ENCODE measurements around the gene DYNC2I2. TPM values are rescaled to one million over a fixed set of nuclear protein-coding genes. Genes with fewer than 3 reads are reported as not detected.

The DYNC2I2 gene
- total and polyA plus RNA-seq, 2 experiments from 2014 or later = 48.7 to 78.3 TPM

- TF ChIP-seq ZNF462 (CRISPR knock-in tag; IDR thresholded peaks at IDR 0.05) = no peak
- TF ChIP-seq EZH2phosphoT487 (IDR thresholded peaks at IDR 0.05; ENCODE audit: unreplicated experiment) = no peak
- no peak for TF ChIP-seq CTCF (conservative IDR thresholded peaks at IDR 0.05; ENCODE audit: low read depth in 2 of 2)
- no peak for TF ChIP-seq EZH2 (IDR thresholded peaks at IDR 0.05; ENCODE audit: low read depth, unreplicated experiment)
- TF ChIP-seq POLR2AphosphoS5 (IDR thresholded peaks at IDR 0.05; ENCODE audit: low read depth) = no peak
- no peak for TF ChIP-seq CREB1 (CRISPR knock-in tag; IDR thresholded peaks at IDR 0.05; ENCODE audit: low read depth)
- TF ChIP-seq ZNF331 (CRISPR knock-in tag; IDR thresholded peaks at IDR 0.05; ENCODE audit: low read depth) = no peak
- TF ChIP-seq ETS1 (IDR thresholded peaks at IDR 0.05) = no peak
- TF ChIP-seq NANOG (IDR thresholded peaks at IDR 0.05; ENCODE audit: borderline replicate concordance) = no peak
- TF ChIP-seq ZNF114 (CRISPR knock-in tag; IDR thresholded peaks at IDR 0.05) = no peak
- TF ChIP-seq STAT1 (IDR thresholded peaks at IDR 0.05; ENCODE audit: unreplicated experiment) = no peak
- TF ChIP-seq REST (IDR thresholded peaks at IDR 0.05; ENCODE audit: unreplicated experiment) = no peak
- no peak for TF ChIP-seq JUNB (IDR thresholded peaks at IDR 0.05; ENCODE audit: unreplicated experiment)
- peaks cover 4% of the 10 kb centered on the region; the same call in 1 of the 2 replicates for H3F3A ChIP-seq (replicated peaks; ENCODE audit: low read depth)
- Mint-ChIP-seq H3K36me3 (ENCODE audit: low read depth) (peaks cover 89% of the 10 kb centered on the region), H3K4me3 (no peak overlapping the region), H3K9me3 (no peaks in the 10 kb centered on the region), H3K27ac (no peak overlapping the region), H3K4me1 (no peaks in the 10 kb centered on the region), H3K27me3 (ENCODE audit: insufficient read depth, low read depth, poor library complexity) (peaks cover 2% of the 10 kb centered on the region)
- H3K79me2 ChIP-seq (replicated peaks; ENCODE audit: insufficient read depth) = no peaks in the 10 kb centered on the region
- peaks cover 75% of the 10 kb centered on the region for H3K36me3 ChIP-seq (ENCODE audit: insufficient read depth)
- H2AFZ ChIP-seq = no peak overlapping the region
- no peak overlapping the region for H3K4me2 ChIP-seq
- DNase-seq (ENCODE audit: low spot score) (no peak), ATAC-seq (no peak)
- no peak overlapping the region for H3K4me3 ChIP-seq
- H3K27ac ChIP-seq (ENCODE audit: low read depth) = no peak overlapping the region
- no peaks in the 10 kb centered on the region for H3K9me2 ChIP-seq (ENCODE audit: insufficient read depth)
- H4K20me1 ChIP-seq (replicated peaks; ENCODE audit: insufficient read depth) = peaks cover 8% of the 10 kb centered on the region
- no peaks in the 10 kb centered on the region for H3K27me3 ChIP-seq (ENCODE audit: insufficient read depth)
- no peaks in the 10 kb centered on the region for H3K4me1 ChIP-seq (ENCODE audit: insufficient read depth)
Measured at GRCh38 chr9:128587453-128587852, 69.2 kb downstream of the DYNC2I2 start.
